HL-60 (cell line): Measurements from ENCODE around the gene CD226.

ENCODE experiments used
- DNase-seq, 2 experiments: peaks; one replicate each; pipeline ENCODE4 v3.0.0-alpha.2; 2010 to 2020; ENCODE audit warnings: low read depth in 1 of 2, low spot score in 1 of 2
- H3K27ac ChIP-seq: fragments of 250-450 bp; sonication (Bioruptor Pico); replicated peaks from 2 replicates; pipeline ENCODE4 v1.5.1; 2020; ENCODE audit warnings: mild to moderate bottlenecking, moderate library complexity
- H3K27me3 ChIP-seq: fragments of 250-450 bp; sonication (Bioruptor Pico); 2 replicates; pipeline ENCODE4 v1.5.1; 2021; ENCODE audit warnings: mild to moderate bottlenecking, moderate library complexity; ENCODE audit not compliant: insufficient read depth, poor library complexity, severe bottlenecking
- H3K4me3 ChIP-seq: replicated peaks from 2 replicates; pipeline ENCODE4 v1.5.1; 2011; ENCODE audit warnings: mild to moderate bottlenecking, control low read depth, low read length; ENCODE audit not compliant: insufficient read depth
- GABPA ChIP-seq: IDR thresholded peaks from 2 replicates; pipeline ENCODE4 v1.6.1; 2012; ENCODE audit warnings: low read depth
- POLR2AphosphoS5 ChIP-seq: IDR thresholded peaks from 2 replicates; pipeline ENCODE4 v1.6.1; 2012; ENCODE audit warnings: low read depth
- REST ChIP-seq: IDR thresholded peaks from 2 replicates; pipeline ENCODE4 v1.6.1; 2012; ENCODE audit warnings: low read depth; ENCODE audit not compliant: insufficient replicate concordance
- SPI1 ChIP-seq: IDR thresholded peaks from 2 replicates; pipeline ENCODE4 v1.6.1; 2012; ENCODE audit warnings: low read depth, mild to moderate bottlenecking, borderline replicate concordance
- TF ChIP-seq, protein P1 (sequence below): IDR thresholded peaks from one replicate; pipeline ENCODE4 v1.5.1; 2011; ENCODE audit warnings: low read length, control low read depth, inconsistent platforms; ENCODE audit not compliant: insufficient read depth

Gene CD226

GRCh38 chr18:69929041-69929774 lies 18.5 kb downstream of the CD226 start:
- no peak overlapping the region for H3K27ac ChIP-seq
- no peak overlapping the region for H3K4me3 ChIP-seq
- no peak for DNase-seq
- TF ChIP-seq GABPA, result no peak
- TF ChIP-seq SPI1, result no peak
- no peak for TF ChIP-seq REST
- TF ChIP-seq, protein P1, sequence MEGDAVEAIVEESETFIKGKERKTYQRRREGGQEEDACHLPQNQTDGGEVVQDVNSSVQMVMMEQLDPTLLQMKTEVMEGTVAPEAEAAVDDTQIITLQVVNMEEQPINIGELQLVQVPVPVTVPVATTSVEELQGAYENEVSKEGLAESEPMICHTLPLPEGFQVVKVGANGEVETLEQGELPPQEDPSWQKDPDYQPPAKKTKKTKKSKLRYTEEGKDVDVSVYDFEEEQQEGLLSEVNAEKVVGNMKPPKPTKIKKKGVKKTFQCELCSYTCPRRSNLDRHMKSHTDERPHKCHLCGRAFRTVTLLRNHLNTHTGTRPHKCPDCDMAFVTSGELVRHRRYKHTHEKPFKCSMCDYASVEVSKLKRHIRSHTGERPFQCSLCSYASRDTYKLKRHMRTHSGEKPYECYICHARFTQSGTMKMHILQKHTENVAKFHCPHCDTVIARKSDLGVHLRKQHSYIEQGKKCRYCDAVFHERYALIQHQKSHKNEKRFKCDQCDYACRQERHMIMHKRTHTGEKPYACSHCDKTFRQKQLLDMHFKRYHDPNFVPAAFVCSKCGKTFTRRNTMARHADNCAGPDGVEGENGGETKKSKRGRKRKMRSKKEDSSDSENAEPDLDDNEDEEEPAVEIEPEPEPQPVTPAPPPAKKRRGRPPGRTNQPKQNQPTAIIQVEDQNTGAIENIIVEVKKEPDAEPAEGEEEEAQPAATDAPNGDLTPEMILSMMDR, result no peak
- TF ChIP-seq POLR2AphosphoS5, result no peak
- H3K27me3 ChIP-seq, result no peaks in the 10 kb centered on the region

DNA sequence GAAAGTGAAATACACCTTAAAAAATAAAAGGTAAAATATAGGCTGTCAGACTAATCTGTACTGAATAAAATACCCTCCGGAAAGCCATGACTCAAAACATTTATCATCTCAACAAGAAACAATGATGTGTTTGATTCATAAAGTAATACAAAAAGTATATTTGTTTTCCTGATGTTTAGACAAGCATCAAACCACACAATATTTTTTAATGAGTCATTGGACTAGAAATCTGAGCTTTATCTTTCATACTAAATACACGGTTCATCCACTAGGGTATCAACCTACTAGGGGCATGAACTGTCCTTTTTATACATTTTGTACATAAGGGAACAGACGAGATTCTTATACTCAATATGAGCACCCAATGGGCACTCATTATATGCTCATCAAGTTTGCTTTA lies 31.3 kb downstream of the CD226 start:
- TF ChIP-seq REST (no peak), GABPA (no peak), SPI1 (no peak), POLR2AphosphoS5 (no peak)
- TF ChIP-seq, protein P1, result no peak
- no peak overlapping the region for H3K27ac ChIP-seq
- H3K4me3 ChIP-seq, result no peak overlapping the region
- DNase-seq, result no peak
- H3K27me3 ChIP-seq, result no peaks in the 10 kb centered on the region

DNA sequence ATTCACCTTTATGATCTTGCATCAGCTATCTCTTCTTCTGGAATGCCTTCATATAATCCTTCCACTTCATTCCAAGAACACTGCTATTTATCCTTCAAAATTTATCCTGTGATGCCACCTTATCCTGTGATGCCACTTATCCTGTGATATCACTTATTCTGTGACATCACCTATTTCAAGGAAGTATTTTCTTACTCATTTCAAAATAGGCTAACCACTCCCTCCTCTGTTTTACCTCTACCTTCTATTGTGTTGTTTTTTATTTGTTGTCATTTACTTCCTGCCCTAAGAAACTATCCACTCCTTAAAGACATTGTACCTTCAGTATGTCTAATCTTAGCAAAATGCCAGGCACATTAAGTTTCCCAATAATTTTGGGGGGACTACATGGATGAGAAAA lies 38.8 kb downstream of the CD226 start:
- no peak overlapping the region for H3K27ac ChIP-seq

More for the DNA sequence above, 38.8 kb downstream of the CD226 start:
- no peak for DNase-seq
- Histone ChIP-seq H3K4me3 (no peak overlapping the region), H3K27me3 (no peaks in the 10 kb centered on the region)
- TF ChIP-seq, protein P1, result no peak
- TF ChIP-seq REST, result no peak
- TF ChIP-seq GABPA, result no peak
- no peak for TF ChIP-seq POLR2AphosphoS5
- TF ChIP-seq SPI1, result no peak
